ENCODE measurements around the gene MPRIP. TPM values are rescaled to one million over a fixed set of nuclear protein-coding genes. Genes with fewer than 3 reads are reported as not detected.

MPRIP gene
- polyA plus RNA-seq, 1 donor from 2014 or later = 47.3 TPM

DNA sequence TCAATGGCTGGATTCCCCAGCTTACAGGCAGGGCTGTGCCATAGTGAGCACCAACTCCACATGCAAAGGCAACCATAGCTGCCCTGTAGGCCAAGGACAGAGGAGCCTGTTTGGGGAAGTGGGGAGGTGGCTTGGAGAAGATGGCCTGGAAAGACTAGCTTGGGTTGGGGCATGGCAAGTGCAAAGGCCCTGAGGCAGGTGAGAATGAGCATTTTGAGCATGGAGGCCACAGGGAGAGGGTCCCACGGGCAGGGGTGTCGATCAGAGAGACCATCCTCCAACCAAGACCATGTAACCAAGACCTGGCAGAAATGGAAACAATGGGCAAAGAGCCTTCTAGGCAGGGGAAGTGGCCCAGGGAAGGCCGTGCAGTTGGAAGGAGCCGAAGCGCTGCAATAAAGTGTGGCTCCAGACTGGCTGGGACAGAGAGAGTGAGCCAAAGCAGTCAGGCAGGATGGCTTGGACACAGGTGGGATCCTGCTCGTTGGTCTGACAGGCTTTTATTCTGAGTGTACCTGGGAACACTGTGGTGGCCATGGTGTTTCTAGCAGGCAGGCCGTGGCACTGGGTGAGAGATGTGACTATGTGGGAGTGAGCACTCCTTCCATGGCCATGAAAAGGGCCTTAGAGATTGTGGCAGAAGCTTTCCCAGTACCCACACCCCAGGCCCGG is 24.8 kb upstream of the MPRIP start:
- H3K9me3 ChIP-seq (ENCODE audit: low read length) = no peaks in the 10 kb centered on the region
- no peaks in the 10 kb centered on the region for H3K27me3 ChIP-seq (ENCODE audit: insufficient read depth, low read depth, low read length)
- H3K9me2 ChIP-seq (ENCODE audit: insufficient read depth, low read length) = no peaks in the 10 kb centered on the region
- no peak overlapping the region for H3K27ac ChIP-seq (ENCODE audit: low read length)
- no peak overlapping the region for H2AFZ ChIP-seq (ENCODE audit: low read depth, low read length)
- H4K20me1 ChIP-seq (ENCODE audit: insufficient read depth) = no peaks in the 10 kb centered on the region
- H3K4me3 ChIP-seq (ENCODE audit: low read length) = no peak overlapping the region
- no peaks in the 10 kb centered on the region for H3K79me2 ChIP-seq (replicated peaks; ENCODE audit: insufficient read depth, low read length)
- H3K36me3 ChIP-seq (ENCODE audit: insufficient read depth, low read length) = no peaks in the 10 kb centered on the region
- TF ChIP-seq EZH2 (IDR thresholded peaks at IDR 0.05; ENCODE audit: borderline replicate concordance, insufficient read depth, low read length, poor library complexity, severe bottlenecking) (no peak), MXI1 (conservative IDR thresholded peaks at IDR 0.05; ENCODE audit: poor library complexity, severe bottlenecking) (no peak)
- TF ChIP-seq, protein P1, sequence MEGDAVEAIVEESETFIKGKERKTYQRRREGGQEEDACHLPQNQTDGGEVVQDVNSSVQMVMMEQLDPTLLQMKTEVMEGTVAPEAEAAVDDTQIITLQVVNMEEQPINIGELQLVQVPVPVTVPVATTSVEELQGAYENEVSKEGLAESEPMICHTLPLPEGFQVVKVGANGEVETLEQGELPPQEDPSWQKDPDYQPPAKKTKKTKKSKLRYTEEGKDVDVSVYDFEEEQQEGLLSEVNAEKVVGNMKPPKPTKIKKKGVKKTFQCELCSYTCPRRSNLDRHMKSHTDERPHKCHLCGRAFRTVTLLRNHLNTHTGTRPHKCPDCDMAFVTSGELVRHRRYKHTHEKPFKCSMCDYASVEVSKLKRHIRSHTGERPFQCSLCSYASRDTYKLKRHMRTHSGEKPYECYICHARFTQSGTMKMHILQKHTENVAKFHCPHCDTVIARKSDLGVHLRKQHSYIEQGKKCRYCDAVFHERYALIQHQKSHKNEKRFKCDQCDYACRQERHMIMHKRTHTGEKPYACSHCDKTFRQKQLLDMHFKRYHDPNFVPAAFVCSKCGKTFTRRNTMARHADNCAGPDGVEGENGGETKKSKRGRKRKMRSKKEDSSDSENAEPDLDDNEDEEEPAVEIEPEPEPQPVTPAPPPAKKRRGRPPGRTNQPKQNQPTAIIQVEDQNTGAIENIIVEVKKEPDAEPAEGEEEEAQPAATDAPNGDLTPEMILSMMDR (IDR thresholded peaks at IDR 0.05; ENCODE audit: poor library complexity, severe bottlenecking) = no peak
- TF ChIP-seq, protein P2, sequence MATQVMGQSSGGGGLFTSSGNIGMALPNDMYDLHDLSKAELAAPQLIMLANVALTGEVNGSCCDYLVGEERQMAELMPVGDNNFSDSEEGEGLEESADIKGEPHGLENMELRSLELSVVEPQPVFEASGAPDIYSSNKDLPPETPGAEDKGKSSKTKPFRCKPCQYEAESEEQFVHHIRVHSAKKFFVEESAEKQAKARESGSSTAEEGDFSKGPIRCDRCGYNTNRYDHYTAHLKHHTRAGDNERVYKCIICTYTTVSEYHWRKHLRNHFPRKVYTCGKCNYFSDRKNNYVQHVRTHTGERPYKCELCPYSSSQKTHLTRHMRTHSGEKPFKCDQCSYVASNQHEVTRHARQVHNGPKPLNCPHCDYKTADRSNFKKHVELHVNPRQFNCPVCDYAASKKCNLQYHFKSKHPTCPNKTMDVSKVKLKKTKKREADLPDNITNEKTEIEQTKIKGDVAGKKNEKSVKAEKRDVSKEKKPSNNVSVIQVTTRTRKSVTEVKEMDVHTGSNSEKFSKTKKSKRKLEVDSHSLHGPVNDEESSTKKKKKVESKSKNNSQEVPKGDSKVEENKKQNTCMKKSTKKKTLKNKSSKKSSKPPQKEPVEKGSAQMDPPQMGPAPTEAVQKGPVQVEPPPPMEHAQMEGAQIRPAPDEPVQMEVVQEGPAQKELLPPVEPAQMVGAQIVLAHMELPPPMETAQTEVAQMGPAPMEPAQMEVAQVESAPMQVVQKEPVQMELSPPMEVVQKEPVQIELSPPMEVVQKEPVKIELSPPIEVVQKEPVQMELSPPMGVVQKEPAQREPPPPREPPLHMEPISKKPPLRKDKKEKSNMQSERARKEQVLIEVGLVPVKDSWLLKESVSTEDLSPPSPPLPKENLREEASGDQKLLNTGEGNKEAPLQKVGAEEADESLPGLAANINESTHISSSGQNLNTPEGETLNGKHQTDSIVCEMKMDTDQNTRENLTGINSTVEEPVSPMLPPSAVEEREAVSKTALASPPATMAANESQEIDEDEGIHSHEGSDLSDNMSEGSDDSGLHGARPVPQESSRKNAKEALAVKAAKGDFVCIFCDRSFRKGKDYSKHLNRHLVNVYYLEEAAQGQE (IDR thresholded peaks at IDR 0.05; ENCODE audit: borderline replicate concordance) = no peak
- H3F3A ChIP-seq (ENCODE audit: insufficient read depth, low read length, poor library complexity, severe bottlenecking) = no peaks in the 10 kb centered on the region
- H3K9ac ChIP-seq (ENCODE audit: low read length) = no peak overlapping the region
- no peak overlapping the region for H3K4me2 ChIP-seq (ENCODE audit: low read length)

DNA sequence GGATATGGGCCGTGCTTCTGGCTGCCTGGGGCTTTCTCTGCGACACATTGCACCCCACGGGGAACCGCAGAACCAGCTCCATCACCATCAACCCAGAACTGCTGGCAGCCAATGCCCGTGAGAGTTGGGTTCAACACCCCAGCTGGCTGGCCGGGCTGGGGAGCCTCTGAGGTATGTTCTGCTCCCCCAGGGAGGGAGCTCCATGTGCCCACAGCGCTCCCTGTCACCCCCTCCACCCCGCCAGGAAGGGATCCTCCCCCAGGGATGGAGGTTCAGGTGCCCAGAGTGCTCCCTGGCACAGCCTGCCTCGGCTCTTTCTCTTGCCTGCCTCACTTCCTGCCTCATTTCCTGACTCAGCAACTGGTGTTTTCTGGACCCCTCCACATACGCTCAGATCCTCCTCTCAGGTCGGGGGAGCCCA is 24.2 kb upstream of the MPRIP start:
- Histone ChIP-seq H3K4me2 (ENCODE audit: low read length) (no peak overlapping the region), H4K20me1 (ENCODE audit: insufficient read depth) (no peaks in the 10 kb centered on the region), H3K79me2 (replicated peaks; ENCODE audit: insufficient read depth, low read length) (no peaks in the 10 kb centered on the region), H3K36me3 (ENCODE audit: insufficient read depth, low read length) (no peaks in the 10 kb centered on the region), H3K4me3 (ENCODE audit: low read length) (no peak overlapping the region), H3F3A (ENCODE audit: insufficient read depth, low read length, poor library complexity, severe bottlenecking) (no peaks in the 10 kb centered on the region), H3K9me3 (ENCODE audit: low read length) (no peaks in the 10 kb centered on the region), H3K9me2 (ENCODE audit: insufficient read depth, low read length) (no peaks in the 10 kb centered on the region), H3K9ac (ENCODE audit: low read length) (no peak overlapping the region), H2AFZ (ENCODE audit: low read depth, low read length) (no peak overlapping the region), H3K27ac (ENCODE audit: low read length) (no peak overlapping the region), H3K27me3 (ENCODE audit: insufficient read depth, low read depth, low read length) (no peaks in the 10 kb centered on the region)
- TF ChIP-seq, protein P1 (IDR thresholded peaks at IDR 0.05; ENCODE audit: poor library complexity, severe bottlenecking) = no peak
- TF ChIP-seq EP300 (conservative IDR thresholded peaks at IDR 0.05; ENCODE audit: poor library complexity, severe bottlenecking) (no peak), MXI1 (conservative IDR thresholded peaks at IDR 0.05; ENCODE audit: poor library complexity, severe bottlenecking) (no peak), RAD21 (conservative IDR thresholded peaks at IDR 0.05) (no peak), EZH2 (IDR thresholded peaks at IDR 0.05; ENCODE audit: borderline replicate concordance, insufficient read depth, low read length, poor library complexity, severe bottlenecking) (no peak), TAF1 (IDR thresholded peaks at IDR 0.05; ENCODE audit: low read depth) (no peak), POLR2AphosphoS5 (IDR thresholded peaks at IDR 0.05) (no peak), SMC3 (conservative IDR thresholded peaks at IDR 0.05; ENCODE audit: poor library complexity) (no peak)
- TF ChIP-seq, protein P2 (IDR thresholded peaks at IDR 0.05; ENCODE audit: borderline replicate concordance) = no peak
